Measurements from ENCODE around the gene CNBP.

DNA sequence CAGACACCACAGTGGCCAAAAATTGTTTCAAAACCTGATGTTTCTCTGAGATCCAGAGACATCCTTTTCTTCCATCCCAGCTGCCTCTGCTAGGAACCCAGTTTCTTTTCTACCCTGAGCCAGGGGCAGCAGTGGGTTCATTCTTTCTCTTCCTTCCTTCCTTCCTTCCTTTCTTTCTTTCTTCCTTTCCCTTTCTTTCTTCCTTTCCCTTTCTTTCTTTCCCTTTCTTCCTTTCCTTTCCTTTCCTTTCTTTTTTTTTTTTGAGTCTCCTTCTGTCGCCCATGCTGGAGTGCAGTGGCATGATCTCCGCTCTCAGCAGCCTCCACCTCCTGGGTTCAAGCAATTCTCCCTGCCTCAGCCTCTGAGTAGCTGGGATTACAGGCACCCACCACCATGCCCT, 35.0 kb upstream of the CNBP start:
- TF ChIP-seq, protein P1, sequence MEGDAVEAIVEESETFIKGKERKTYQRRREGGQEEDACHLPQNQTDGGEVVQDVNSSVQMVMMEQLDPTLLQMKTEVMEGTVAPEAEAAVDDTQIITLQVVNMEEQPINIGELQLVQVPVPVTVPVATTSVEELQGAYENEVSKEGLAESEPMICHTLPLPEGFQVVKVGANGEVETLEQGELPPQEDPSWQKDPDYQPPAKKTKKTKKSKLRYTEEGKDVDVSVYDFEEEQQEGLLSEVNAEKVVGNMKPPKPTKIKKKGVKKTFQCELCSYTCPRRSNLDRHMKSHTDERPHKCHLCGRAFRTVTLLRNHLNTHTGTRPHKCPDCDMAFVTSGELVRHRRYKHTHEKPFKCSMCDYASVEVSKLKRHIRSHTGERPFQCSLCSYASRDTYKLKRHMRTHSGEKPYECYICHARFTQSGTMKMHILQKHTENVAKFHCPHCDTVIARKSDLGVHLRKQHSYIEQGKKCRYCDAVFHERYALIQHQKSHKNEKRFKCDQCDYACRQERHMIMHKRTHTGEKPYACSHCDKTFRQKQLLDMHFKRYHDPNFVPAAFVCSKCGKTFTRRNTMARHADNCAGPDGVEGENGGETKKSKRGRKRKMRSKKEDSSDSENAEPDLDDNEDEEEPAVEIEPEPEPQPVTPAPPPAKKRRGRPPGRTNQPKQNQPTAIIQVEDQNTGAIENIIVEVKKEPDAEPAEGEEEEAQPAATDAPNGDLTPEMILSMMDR (conservative IDR thresholded peaks at IDR 0.05; ENCODE audit: low read length), result no peak
- TF ChIP-seq EZH2phosphoT487 (IDR thresholded peaks at IDR 0.05; ENCODE audit: borderline replicate concordance), result no peak

All from Loucy (cell line).